ENCODE results near the gene ELL. TPM values are rescaled to one million over a fixed set of nuclear protein-coding genes. Genes with fewer than 3 reads are reported as not detected.
"Not testable (repeated sequence)": the region's sequence is repeated elsewhere in the genome, so short reads cannot be mapped to it uniquely, and the experiment has no call there.

Gene ELL
- polyA plus RNA-seq, 1 donor, result 8.4 TPM

DNA sequence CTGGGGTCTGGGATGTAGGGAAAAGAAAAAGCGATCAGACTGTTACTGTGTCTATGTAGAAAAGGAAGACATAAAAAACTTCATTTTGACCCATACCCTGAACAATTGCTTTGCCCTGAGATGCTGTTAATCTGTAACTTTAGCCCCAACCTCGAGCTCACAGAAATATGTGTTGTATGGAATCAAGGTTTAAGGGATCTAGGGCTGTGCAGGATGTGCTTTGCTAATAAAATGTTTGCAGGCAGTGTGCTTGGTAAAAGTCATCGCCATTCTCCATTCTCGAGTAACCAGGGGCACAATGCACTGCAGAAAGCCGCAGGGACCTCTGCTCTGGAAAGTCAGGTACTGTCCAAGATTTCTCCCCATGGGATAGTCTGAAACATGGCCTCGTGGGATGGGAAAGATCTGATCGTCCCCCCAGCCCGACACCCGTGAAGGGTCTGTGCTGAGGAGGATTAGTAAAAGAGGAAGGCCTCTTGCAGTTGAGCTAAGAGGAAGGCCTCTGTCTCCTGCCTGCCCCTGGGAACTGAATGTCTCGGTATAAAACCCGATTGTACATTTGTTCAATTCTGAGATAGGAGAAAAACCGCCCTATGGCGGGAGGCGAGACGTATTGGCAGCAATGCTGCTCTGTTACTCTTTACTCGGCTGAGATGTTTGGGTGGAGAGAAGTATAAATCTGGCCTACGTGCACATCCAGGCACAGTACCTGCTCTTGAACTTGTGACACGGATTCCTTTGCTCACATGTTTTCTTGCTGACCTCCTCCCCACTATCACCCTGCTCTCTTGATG is 119.2 kb downstream of the ELL start:
- DNase-seq, result not testable (repeated sequence)

- no peak for DNase-seq
These were observed 120.2 kb downstream of the ELL start for GRCh38 chr19:18401580-18402112.

GRCh38 chr19:18399008-18399407 is 122.9 kb downstream of the ELL start:
- no peak for DNase-seq

DNA sequence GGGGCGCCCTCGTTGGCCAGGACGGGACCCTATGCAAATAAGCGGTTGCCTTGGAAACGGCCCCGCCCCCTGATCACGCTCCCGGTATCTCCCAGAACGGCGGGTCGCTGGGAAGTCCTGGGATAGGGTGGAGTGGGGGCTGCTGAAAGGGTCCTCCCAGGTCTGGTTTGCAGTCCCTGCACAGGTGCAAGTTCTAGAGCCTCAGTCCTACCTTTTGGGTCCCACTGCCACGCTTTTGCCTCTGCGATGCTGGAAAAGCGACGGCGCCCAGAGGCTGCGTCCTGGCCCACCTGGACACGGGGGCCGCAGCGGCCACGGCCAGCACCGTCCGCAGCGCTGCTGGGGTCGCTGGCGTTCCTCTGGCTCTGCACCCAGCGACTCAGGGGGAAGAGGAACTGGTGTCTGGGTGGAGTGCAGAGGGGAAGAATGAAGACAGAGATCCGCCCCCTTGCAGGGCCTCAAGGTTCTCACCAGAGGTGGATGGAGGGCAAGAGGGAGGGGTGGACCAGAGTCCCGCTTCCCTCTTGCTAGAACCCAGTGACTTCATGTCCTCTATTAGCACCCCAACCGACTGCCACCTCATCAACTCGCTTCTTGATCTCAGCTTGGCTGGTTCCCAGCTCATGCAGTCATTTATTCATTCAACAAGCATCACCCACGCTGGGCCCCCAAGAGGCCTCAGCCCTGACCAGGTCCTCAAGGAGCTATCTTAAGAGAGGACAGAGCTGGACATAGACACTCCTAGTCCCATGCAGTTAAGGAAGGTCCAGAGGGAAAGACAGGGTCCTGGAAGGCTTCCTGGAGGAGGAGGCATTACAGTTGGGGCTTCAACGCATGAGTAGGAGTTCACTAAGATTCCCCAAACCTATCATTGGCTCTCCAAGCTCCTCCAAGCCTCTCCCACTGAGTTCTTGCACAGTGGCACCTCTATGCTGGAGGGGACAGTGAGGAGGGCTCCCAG is 124.3 kb downstream of the ELL start, which contains the start of gene LRRC25:
LRRC25 (minus strand) TSS at position 381 of the 961 bp plus-strand sequence. CDS start 659 bp downstream, outside the sequence.
- no peak for DNase-seq

- no peak for DNase-seq
These were observed 125.2 kb downstream of the ELL start for GRCh38 chr19:18396471-18397241.

DNA sequence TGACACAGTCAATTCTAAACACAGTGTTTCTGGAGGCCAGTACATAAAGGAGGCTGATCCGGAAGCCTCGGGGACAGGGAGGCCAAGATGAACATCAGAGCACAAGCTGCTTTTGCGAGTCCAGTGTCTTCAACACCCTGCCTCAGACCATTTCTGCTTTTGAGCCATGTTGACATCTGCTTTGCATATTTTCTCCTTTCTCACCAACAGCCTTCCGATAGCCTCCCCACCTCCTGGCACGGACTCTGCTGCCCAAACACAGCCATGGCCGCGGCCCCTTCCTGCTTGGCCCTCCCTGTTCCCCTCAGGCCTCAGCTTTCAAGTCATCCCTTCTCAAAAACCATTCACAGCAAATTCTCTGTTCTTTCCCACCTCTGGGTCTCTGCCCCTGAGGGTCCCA is 128.0 kb downstream of the ELL start:
- no peak for DNase-seq

GRCh38 chr19:18392926-18393325 is 128.9 kb downstream of the ELL start:
- no peak for DNase-seq

Other genes with a start within 250 kb of the ELL start
- gene IQCN, start 247.6 kb downstream of the ELL start, polyA plus RNA-seq (ENCODE audit: insufficient read length), result 7.2 TPM
- 55.1 TPM for gene JUND, start 240.4 kb downstream of the ELL start, polyA plus RNA-seq (ENCODE audit: insufficient read length)
- gene LSM4, start 199.0 kb downstream of the ELL start, polyA plus RNA-seq (ENCODE audit: insufficient read length), result 84.7 TPM
- gene PGPEP1, start 181.5 kb downstream of the ELL start, polyA plus RNA-seq (ENCODE audit: insufficient read length), result 27.2 TPM
- 4.2 TPM for gene GDF15, start 135.9 kb downstream of the ELL start, polyA plus RNA-seq (ENCODE audit: insufficient read length)
- 0.52 TPM for gene LRRC25, start 124.4 kb downstream of the ELL start, polyA plus RNA-seq (ENCODE audit: insufficient read length)
- 57.8 TPM for gene SSBP4, start 102.7 kb downstream of the ELL start, polyA plus RNA-seq (ENCODE audit: insufficient read length)
- 101 TPM for gene ISYNA1, start 83.9 kb downstream of the ELL start, polyA plus RNA-seq (ENCODE audit: insufficient read length)
- gene FKBP8, start 21.5 kb upstream of the ELL start, polyA plus RNA-seq (ENCODE audit: insufficient read length), result 152 TPM
- gene KXD1, start 35.8 kb upstream of the ELL start, polyA plus RNA-seq (ENCODE audit: insufficient read length), result 56.5 TPM
- 717 TPM for gene UBA52, start 49.8 kb upstream of the ELL start, polyA plus RNA-seq (ENCODE audit: insufficient read length)
- 22.5 TPM for gene REX1BD, start 66.7 kb upstream of the ELL start, polyA plus RNA-seq (ENCODE audit: insufficient read length)
- gene CRLF1, start 84.7 kb upstream of the ELL start, polyA plus RNA-seq (ENCODE audit: insufficient read length), result 3.4 TPM
- 2.5 TPM for gene TMEM59L, start 90.8 kb upstream of the ELL start, polyA plus RNA-seq (ENCODE audit: insufficient read length)
- gene KLHL26, start 115.0 kb upstream of the ELL start, polyA plus RNA-seq (ENCODE audit: insufficient read length), result 5.2 TPM
- gene CRTC1, start 161.6 kb upstream of the ELL start, polyA plus RNA-seq (ENCODE audit: insufficient read length), result 16.7 TPM